ENCODE results near the gene FBXO36. TPM values are rescaled to one million over a fixed set of nuclear protein-coding genes. Genes with fewer than 3 reads are reported as not detected.
"Not testable (repeated sequence)": the region's sequence is repeated elsewhere in the genome, so short reads cannot be mapped to it uniquely, and the experiment has no call there.

Gene FBXO36
- total RNA-seq, 1 experiment from 2014 or later: 4.8 TPM

GRCh38 chr2:229910832-229911412 is 11.4 kb upstream of the FBXO36 start:
- DNase-seq (ENCODE audit: low spot score): peak; percentile 24

- DNase-seq (ENCODE audit: low spot score): no peak
These were observed 8.1 kb upstream of the FBXO36 start for GRCh38 chr2:229914171-229914570.

GRCh38 chr2:229917793-229918192 is 4.5 kb upstream of the FBXO36 start:
- no peak for DNase-seq (ENCODE audit: low spot score)

GRCh38 chr2:229920011-229920641 is 2.2 kb upstream of the FBXO36 start:
- no peak for DNase-seq (ENCODE audit: low spot score)

- DNase-seq (ENCODE audit: low spot score): peak; percentile 48
These were observed 1.0 kb upstream of the FBXO36 start for GRCh38 chr2:229921101-229921891.

GRCh38 chr2:229921892-229922448 is 333 bp upstream of the FBXO36 start, which contains the start of gene TRIP12:
Gene TRIP12, minus strand, starts transcription at chr2:229922009. Its CDS starts 41,930 bp downstream, at chr2:229880079.
- DNase-seq (ENCODE audit: low spot score): peak; percentile 94

GRCh38 chr2:229924541-229924940 is 2.2 kb downstream of the FBXO36 start:
- DNase-seq (ENCODE audit: low spot score): not testable (repeated sequence)

GRCh38 chr2:229925201-229925600 is 2.9 kb downstream of the FBXO36 start:
- DNase-seq (ENCODE audit: low spot score): no peak

- no peak for DNase-seq (ENCODE audit: low spot score)
These were observed 5.6 kb downstream of the FBXO36 start for GRCh38 chr2:229927817-229928321.

- no peak for DNase-seq (ENCODE audit: low spot score)
These were observed 8.4 kb downstream of the FBXO36 start for GRCh38 chr2:229930656-229931055.

GRCh38 chr2:229931241-229931640 is 8.9 kb downstream of the FBXO36 start:
- DNase-seq (ENCODE audit: low spot score): no peak

GRCh38 chr2:229937537-229937936 is 15.2 kb downstream of the FBXO36 start:
- DNase-seq (ENCODE audit: low spot score): no peak

- DNase-seq (ENCODE audit: low spot score): no peak
These were observed 20.4 kb downstream of the FBXO36 start for GRCh38 chr2:229942671-229943070.

GRCh38 chr2:229943171-229943570 is 20.9 kb downstream of the FBXO36 start:
- no peak for DNase-seq (ENCODE audit: low spot score)

- no peak for DNase-seq (ENCODE audit: low spot score)
These were observed 21.6 kb downstream of the FBXO36 start for GRCh38 chr2:229943770-229944449.

GRCh38 chr2:229945975-229946374 is 23.7 kb downstream of the FBXO36 start:
- no peak for DNase-seq (ENCODE audit: low spot score)

- no peak for DNase-seq (ENCODE audit: low spot score)
These were observed 25.2 kb downstream of the FBXO36 start for GRCh38 chr2:229947544-229947943.

- DNase-seq (ENCODE audit: low spot score): no peak
These were observed 30.0 kb downstream of the FBXO36 start for GRCh38 chr2:229952256-229952835.

- DNase-seq (ENCODE audit: low spot score): no peak
These were observed 33.4 kb downstream of the FBXO36 start for GRCh38 chr2:229955663-229956062.

GRCh38 chr2:229956491-229956890 is 34.2 kb downstream of the FBXO36 start:
- DNase-seq (ENCODE audit: low spot score): no peak

GRCh38 chr2:229963596-229963995 is 41.3 kb downstream of the FBXO36 start:
- DNase-seq (ENCODE audit: low spot score): not testable (repeated sequence)
